ENCODE data around the gene SPOCK1.

The SPOCK1 gene

DNA sequence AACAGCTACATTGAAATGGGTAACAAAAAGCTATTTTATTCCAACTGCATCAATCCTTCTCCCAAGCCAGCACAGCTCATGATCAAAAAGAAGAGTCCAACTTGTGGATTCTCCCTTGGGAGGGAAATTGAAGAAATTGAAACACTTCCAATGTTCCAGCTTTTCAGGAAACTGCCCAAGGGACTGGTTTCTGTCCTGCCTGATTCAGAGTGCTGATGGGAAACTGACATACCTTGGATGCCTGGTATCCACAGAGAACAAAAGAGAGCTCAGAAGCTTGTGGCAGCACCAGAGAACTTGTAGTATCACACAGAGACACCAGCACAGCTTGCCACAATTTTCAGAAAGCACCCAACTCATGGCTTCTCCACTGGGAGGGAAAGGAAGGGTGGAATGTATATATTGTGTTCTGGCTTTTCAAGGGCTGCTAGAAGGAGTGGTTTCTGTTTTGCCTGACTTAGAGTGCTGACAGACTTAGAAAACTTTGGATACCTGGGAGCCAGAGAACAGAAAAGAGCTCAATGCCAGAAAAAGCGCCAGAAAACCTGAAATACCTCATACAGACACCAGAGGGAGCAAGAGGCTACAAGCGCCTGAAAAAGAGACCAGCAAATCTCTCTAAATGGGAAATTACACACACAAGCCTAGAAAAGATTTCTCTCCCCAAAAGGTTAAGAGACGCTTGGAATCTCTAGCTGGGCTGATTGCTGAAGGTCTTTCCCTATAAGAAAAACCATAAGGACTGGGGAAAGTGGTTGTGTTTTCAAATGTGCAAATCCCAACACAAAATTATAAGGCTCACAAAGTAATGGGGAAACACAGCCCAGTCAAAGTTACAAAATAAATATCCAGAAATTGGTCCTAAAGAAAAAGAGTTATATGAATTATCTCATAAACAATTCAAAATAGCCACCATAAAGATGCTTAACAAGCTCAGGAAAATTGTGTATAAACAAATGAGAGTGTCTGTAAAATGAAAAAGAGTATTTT, 178.8 kb downstream of the SPOCK1 start:
- intact Hi-C loops (cut with DNase I): no loop called here
- DNase-seq: peak in 29 of 42 donors; percentile 21 to 81 (median 55)

DNA sequence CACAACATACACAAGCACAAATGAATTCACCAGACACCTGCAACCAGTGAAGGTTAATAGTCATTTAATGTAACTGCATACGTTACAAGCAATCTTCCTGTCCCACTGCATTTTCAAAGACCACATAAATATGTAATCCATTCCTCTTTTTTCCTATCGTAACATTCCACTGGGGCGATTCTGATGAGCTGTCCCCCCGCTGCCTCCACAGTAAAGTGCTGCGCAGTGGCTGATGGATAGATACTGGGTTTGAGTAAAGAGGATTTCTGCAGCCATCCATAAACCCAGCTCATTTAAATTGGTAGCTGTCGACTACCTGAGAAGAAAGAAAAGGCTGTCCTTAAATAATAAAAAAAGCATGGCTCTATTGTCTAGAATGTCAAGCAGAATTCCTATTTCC, 181.1 kb downstream of the SPOCK1 start:
- no peak for DNase-seq
- intact Hi-C loops (cut with DNase I): no loop called here

GRCh38 chr5:137316346-137316736, 182.8 kb downstream of the SPOCK1 start:
- intact Hi-C loops (cut with DNase I): no loop called here
- no peak for DNase-seq

GRCh38 chr5:137315534-137316345, 183.4 kb downstream of the SPOCK1 start:
- intact Hi-C loops (cut with DNase I): no loop called here
- peak in 1 of 42 donors; percentile 29 for DNase-seq

DNA sequence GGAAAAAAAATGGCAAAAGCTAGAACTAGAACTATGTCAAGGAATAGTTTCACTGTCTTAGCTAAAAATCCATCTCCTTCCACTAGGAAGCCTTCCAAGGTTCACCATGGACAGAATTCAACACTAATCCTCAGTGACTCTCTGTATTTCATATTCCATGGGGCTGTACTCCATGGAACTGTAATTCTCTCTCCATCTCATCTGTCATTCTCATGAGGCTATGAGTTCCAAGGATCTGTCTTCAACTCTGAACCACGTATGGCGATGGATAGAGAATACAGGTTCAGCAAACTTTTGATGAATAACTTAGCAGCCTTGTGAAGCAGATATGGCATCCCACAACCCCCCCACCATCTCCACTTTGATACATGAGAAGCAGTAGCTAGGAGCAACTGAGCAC, 184.0 kb downstream of the SPOCK1 start:
- intact Hi-C loops (cut with DNase I): no loop called here
- no peak for DNase-seq

GRCh38 chr5:137313526-137314175, 185.5 kb downstream of the SPOCK1 start:
- peak in 1 of 42 donors; percentile 12 for DNase-seq
- intact Hi-C loops (cut with DNase I): no loop called here

GRCh38 chr5:137312011-137312410, 187.1 kb downstream of the SPOCK1 start:
- intact Hi-C loops (cut with DNase I): no loop called here
- DNase-seq: peak in 1 of 42 donors; percentile 29

DNA sequence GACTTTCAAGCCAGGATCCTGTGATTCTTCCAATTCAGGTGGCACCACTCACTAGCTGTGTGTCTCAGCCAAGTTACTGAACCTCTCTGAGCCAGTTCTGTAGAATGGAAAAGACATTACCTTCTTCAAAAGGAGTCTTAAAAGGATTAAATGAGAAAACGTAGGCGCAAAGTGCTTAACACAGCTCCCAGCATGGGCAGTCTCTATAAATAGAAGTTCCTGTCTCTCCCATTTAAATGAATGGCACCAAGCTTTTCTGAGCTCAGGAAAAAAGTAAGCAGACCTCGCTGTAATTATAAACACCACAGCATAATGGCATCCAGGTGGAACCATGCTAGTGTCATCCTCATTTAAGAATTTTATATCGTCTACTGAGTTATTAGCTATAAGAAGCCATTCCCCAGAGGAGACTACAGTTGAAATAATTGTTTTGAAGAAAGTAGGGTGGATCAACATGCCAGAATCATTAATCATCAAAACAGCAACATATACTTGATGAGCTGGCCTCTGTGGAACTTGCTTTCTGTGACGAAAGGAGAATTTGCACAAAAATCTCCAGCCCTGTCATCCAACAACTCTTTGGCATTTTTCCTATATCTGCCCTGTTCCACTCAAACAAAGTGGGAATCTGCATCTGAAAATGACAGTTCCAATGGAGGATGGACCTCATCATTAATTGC, 188.9 kb downstream of the SPOCK1 start:
- peak in 1 of 42 donors; percentile 14 for DNase-seq
- intact Hi-C loops (cut with DNase I): no loop called here

DNA sequence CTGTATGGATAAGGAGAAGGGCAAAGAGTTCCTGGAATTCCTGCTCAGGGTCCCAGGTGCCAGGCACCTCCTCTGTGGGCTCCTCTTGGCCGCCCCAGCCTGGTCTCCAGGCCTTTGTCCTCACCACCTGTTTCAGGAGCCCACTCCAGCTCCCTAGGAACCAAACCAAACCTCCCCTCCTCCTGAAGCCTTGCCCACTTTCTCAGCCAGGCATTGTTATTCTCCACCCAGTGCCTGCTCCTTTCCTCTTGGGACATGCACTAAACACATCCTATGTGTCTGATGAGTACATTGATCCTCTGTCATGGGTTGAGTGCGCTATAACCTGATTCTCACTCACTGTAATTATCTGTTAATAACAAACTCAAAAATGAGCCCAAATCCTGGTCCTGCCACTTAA, 189.8 kb downstream of the SPOCK1 start:
- peak in 1 of 42 donors; percentile 31 for DNase-seq
- intact Hi-C loops (cut with DNase I): no loop called here

DNA sequence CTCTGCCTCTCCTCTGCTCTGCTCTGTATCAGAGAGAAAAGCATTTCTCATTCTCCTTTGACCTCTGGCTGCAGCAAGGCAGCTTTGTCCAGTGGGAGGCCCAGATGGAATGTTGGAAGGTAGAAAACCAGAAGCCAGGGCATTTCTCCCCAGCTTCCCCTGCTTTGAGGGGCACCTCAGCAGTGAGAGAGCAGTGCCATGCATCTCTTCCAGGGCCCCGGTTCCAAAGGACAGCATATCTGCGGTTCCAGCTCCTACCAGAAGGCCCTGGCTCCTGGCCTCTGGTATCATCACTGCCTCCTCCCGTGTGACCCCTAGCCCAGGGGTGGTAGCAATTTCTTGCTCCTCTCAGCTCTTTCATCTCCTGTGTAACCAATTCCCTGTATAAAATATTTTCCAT, 190.8 kb downstream of the SPOCK1 start:
- intact Hi-C loops (cut with DNase I): no loop called here

DNA sequence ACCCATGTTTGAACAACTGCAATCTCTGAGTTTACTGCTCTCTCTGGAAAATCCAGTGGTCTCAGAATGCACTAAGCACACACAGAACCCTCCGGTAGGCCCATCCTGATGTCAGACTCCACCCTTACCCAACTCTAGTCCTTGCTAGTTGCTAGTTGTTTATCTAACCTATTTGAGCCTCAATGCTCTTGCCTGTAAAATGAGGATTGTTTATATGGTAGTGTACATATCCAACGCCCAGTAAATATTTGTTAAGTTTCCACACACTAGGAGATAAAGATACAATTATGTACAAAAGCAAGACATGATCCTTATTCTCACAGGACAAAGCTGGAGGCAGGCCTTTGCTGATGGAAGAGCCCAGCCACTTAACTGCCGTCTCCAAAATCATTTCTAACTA, 192.2 kb downstream of the SPOCK1 start:
- intact Hi-C loops (cut with DNase I): no loop called here
- DNase-seq: peak in 1 of 42 donors; percentile 29

More for the DNA sequence above, 190.8 kb downstream of the SPOCK1 start:
- DNase-seq: peak in 1 of 42 donors; percentile 41

GRCh38 chr5:137305971-137306602, 193.0 kb downstream of the SPOCK1 start:
- DNase-seq: peak in 1 of 42 donors; percentile 39
- intact Hi-C loops (cut with DNase I): no loop called here

DNA sequence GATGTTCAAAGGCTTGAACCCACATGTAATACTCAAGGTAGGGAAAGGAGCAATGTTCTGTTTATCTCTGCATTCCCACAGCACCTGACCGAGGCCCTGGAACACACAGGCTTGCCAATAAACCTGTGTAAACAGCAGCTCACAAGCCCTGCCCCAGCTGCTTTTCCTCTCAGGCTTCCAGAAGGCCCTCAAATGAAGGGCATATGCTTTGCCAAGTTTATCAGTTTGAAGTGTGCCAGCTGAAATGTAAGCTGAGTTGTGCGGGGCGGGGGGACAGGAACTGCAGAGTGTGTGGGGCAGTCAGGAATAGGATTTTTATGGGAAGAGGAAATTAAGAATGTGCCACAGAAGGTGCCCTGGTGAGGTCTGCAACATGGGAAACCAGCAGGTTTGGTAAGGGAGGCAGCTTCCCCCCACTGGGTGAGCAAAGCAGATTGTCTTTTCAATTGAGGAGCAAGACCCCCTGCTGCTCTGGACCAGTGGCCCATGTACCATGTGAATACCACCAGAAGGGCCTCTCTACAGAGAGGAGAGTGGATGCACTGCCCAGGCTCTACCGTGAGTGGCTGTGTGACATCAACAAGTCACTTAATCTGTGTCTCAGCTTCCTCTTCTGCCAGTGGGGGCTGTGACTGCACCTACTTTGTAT, 194.8 kb downstream of the SPOCK1 start:
- intact Hi-C loops (cut with DNase I): no loop called here
- peak in 1 of 42 donors; percentile 42 for DNase-seq

GRCh38 chr5:137303509-137303908, 195.6 kb downstream of the SPOCK1 start:
- DNase-seq: peak in 1 of 42 donors; percentile 38
- intact Hi-C loops (cut with DNase I): no loop called here

DNA sequence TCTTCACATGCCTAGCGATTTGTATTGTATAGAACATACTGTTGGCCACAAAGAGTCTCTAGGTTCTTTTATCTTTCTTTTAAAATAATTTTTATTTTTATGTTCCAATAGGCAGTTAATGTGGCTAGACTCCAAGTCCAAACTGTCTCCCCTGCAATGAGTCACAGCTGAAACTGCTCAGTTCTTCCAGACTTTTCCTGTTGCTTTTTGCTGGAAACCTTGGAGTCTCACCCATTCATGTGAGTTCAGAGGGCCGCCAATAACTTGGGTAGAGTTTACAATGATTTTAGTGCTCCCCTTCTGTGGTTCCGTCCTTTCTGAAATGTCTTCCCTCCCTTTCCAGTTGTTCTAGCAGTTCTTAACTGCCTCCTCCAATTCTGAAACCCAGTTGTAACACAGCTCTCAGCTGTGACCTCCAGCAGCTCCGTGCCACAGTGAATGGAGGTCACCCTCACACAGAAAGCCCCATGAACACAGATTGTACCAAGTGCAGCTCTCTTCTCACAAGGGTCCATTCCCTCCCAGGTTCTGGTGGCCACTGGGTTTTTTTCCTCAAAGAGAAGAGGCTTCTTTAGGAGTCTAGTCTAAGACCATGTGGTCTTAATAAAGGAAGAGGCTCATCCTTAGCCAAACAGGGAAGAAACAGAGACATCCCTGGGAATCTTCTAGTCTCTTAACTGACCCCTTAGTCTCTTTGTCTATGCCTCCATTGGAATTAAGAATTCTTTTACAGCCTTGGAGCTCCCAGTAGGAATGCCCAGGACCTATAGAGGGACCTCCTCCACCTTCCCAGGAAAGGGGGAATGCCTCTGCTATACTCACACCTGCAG, 198.5 kb downstream of the SPOCK1 start:
- peak in 1 of 42 donors; percentile 41 for DNase-seq

DNA sequence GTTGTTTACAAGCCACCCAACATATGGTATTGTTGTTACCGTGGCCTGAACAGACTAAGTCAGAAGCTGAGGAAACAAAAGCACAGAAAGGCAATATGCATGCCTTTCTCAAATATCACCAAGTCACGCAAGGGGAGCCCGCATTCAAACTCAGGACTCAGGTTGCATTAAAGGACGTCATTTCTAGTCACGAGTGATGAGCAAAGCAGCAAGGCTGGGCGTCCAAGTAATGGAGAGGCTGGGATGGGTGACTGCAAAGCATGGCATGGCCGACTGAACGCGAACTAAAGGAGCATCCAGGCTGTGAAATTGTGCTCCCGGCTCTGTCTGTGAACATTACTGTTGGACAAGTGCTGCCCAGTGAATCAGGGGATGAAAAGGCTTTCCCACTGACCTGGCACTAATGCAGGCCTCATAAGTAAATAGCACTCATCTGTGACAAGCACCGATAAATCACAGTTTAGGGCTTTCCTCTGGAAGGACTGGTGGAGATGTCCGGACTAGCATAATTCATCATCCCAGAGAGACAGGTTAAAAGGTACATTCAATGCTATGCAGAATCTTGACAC, 202.8 kb downstream of the SPOCK1 start:
- intact Hi-C loops (cut with DNase I): no loop called here
- DNase-seq: peak in 7 of 42 donors; percentile 21 to 52 (median 31)

More for the DNA sequence above, 198.5 kb downstream of the SPOCK1 start:
- intact Hi-C loops (cut with DNase I): no loop called here

DNA sequence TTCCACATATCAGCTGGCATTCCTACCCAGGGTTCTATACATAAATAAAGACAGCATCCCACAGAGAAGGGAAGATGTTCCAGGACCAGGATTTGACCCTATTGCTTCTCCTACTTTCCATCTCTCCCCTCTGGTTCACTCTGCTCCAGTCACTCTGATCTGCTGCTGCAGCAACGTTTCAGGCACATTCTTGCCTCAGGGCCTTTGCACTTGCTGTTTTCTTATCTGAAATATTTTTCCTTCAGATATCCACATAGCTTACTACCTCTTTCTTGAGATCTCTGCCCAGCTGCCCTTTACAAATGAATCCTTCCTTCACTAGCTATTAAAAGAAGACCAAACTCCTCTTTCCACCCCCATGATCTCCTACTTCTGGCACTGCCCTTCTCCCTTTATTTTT, 204.5 kb downstream of the SPOCK1 start:
- DNase-seq: no peak
- intact Hi-C loops (cut with DNase I): no loop called here

All from head of caudate nucleus (tissue), 42 donors.